Measurements from ENCODE around the gene PAFAH1B2. TPM values are rescaled to one million over a fixed set of nuclear protein-coding genes. Genes with fewer than 3 reads are reported as not detected.
"Not testable (repeated sequence)": the region's sequence is repeated elsewhere in the genome, so short reads cannot be mapped to it uniquely, and the experiment has no call there.

Gene PAFAH1B2
- total RNA-seq, 8 experiments from 2014 or later, result 56.8 to 115 (median 75.8) TPM

GRCh38 chr11:117179048-117179999 is 35.2 kb downstream of the PAFAH1B2 start:
- Histone ChIP-seq H3K27ac (peak overlapping the region; percentile 58 to 65), H3K4me1 (replicated peaks in 1 of 2) (peaks cover 7 to 8% of the 10 kb centered on the region in 2 donors), H3K4me3 (peak overlapping the region; percentile 57 to 98 (median 71))
- in situ Hi-C loops (cut with MboI; ENCODE audit: low pct_unique_long_range_greater_than_20kb in 2 of 9, low sequenced_read_pairs in 9 of 9, unreplicated experiment in 9 of 9), result no loop called here
- ATAC-seq (replicated peaks in 6 of 8), result peak in 7 of 8 experiments; percentile 35 to 58 (median 50)
- WGBS, 10 experiments, result 0 to 9% (median 2%) methylated on average over 1 to 8 of the region's 39 CpGs; no CpG with 5 or more reads in 6 of the 10 experiments

GRCh38 chr11:117180020-117180419 is 35.9 kb downstream of the PAFAH1B2 start:
- peak in 1 of 8 experiments; percentile 2 for ATAC-seq (replicated peaks in 6 of 8)
- H3K27ac ChIP-seq, result no peak overlapping the region
- 0 to 50% (median 27%) methylated on average over 1 to 4 of the region's 4 CpGs; no CpG with 5 or more reads in 3 of the 10 experiments for WGBS, 10 experiments
- peak overlapping the region in 4 of 5 donors; percentile 57 to 98 (median 74) for H3K4me3 ChIP-seq
- H3K4me1 ChIP-seq (replicated peaks in 1 of 2), result peaks cover 7 to 8% of the 10 kb centered on the region in 2 donors
- in situ Hi-C loops (cut with MboI; ENCODE audit: low pct_unique_long_range_greater_than_20kb in 2 of 9, low sequenced_read_pairs in 9 of 9, unreplicated experiment in 9 of 9), result no loop called here

GRCh38 chr11:117180661-117181585 is 36.8 kb downstream of the PAFAH1B2 start:
- Histone ChIP-seq H3K4me3 (no peak overlapping the region), H3K4me1 (replicated peaks in 1 of 2) (peaks cover 7 to 8% of the 10 kb centered on the region in 2 donors), H3K27ac (no peak overlapping the region)
- 25 to 100% (median 57%) methylated on average over 3 to 14 of the region's 22 CpGs; no CpG with 5 or more reads in 2 of the 10 experiments for WGBS, 10 experiments
- in situ Hi-C loops (cut with MboI; ENCODE audit: low pct_unique_long_range_greater_than_20kb in 2 of 9, low sequenced_read_pairs in 9 of 9, unreplicated experiment in 9 of 9), result no loop called here
- ATAC-seq (replicated peaks in 6 of 8), result peak in 3 of 8 experiments; percentile 8 to 42 (median 10)

GRCh38 chr11:117181586-117182550 is 37.8 kb downstream of the PAFAH1B2 start:
- in situ Hi-C loops (cut with MboI; ENCODE audit: low pct_unique_long_range_greater_than_20kb in 2 of 9, low sequenced_read_pairs in 9 of 9, unreplicated experiment in 9 of 9), result no loop called here
- WGBS, 10 experiments, result 68 to 100% (median 89%) methylated on average over 1 to 5 of the region's 22 CpGs; no CpG with 5 or more reads in 3 of the 10 experiments
- Histone ChIP-seq H3K27ac (no peak overlapping the region), H3K4me3 (no peak overlapping the region), H3K4me1 (replicated peaks in 1 of 2) (peaks cover 7 to 8% of the 10 kb centered on the region in 2 donors)
- no peak for ATAC-seq (replicated peaks in 6 of 8)

GRCh38 chr11:117182551-117182935 is 38.5 kb downstream of the PAFAH1B2 start:
- H3K4me1 ChIP-seq (replicated peaks in 1 of 2), result peaks cover 7 to 8% of the 10 kb centered on the region in 2 donors
- no peak for ATAC-seq (replicated peaks in 6 of 8)
- 74 to 100% (median 97%) methylated on average over 1 to 9 of the region's 10 CpGs; no CpG with 5 or more reads in 3 of the 10 experiments for WGBS, 10 experiments
- in situ Hi-C loops (cut with MboI; ENCODE audit: low pct_unique_long_range_greater_than_20kb in 2 of 9, low sequenced_read_pairs in 9 of 9, unreplicated experiment in 9 of 9), result no loop called here
- H3K4me3 ChIP-seq, result no peak overlapping the region
- no peak overlapping the region for H3K27ac ChIP-seq

GRCh38 chr11:117183178-117183577 is 39.1 kb downstream of the PAFAH1B2 start:
- 80 to 96% (median 90%) methylated on average over 1 to 9 of the region's 13 CpGs; no CpG with 5 or more reads in 2 of the 10 experiments for WGBS, 10 experiments
- H3K27ac ChIP-seq; H3K4me3 ChIP-seq; in situ Hi-C loops (cut with MboI; ENCODE audit: low pct_unique_long_range_greater_than_20kb in 2 of 9, low sequenced_read_pairs in 9 of 9, unreplicated experiment in 9 of 9); H3K4me1 ChIP-seq (replicated peaks in 1 of 2); ATAC-seq (replicated peaks in 6 of 8): not testable (repeated sequence)

- ATAC-seq (replicated peaks in 6 of 8), result peak in 1 of 8 experiments; percentile 11
- in situ Hi-C loops (cut with MboI; ENCODE audit: low pct_unique_long_range_greater_than_20kb in 2 of 9, low sequenced_read_pairs in 9 of 9, unreplicated experiment in 9 of 9), result no loop called here
- H3K4me3 ChIP-seq, result no peak overlapping the region
- WGBS, 10 experiments, result 60 to 100% (median 91%) methylated on average over 1 to 5 of the region's 11 CpGs; no CpG with 5 or more reads in 2 of the 10 experiments
- no peak overlapping the region for H3K27ac ChIP-seq
- peaks cover 7 to 8% of the 10 kb centered on the region in 2 donors for H3K4me1 ChIP-seq (replicated peaks in 1 of 2)
Measured at GRCh38 chr11:117183724-117184349, 39.8 kb downstream of the PAFAH1B2 start.

- WGBS, 10 experiments, result 80 to 100% (median 91%) methylated on average over 1 to 4 of the region's 5 CpGs; no CpG with 5 or more reads in 4 of the 10 experiments
- no peak overlapping the region for H3K4me3 ChIP-seq
- no peak for ATAC-seq (replicated peaks in 6 of 8)
- in situ Hi-C loops (cut with MboI; ENCODE audit: low pct_unique_long_range_greater_than_20kb in 2 of 9, low sequenced_read_pairs in 9 of 9, unreplicated experiment in 9 of 9), result no loop called here
- no peak overlapping the region for H3K27ac ChIP-seq
- H3K4me1 ChIP-seq (replicated peaks in 1 of 2), result no peaks in the 10 kb centered on the region
Measured at GRCh38 chr11:117185736-117186430, 41.8 kb downstream of the PAFAH1B2 start.

- no peak for ATAC-seq (replicated peaks in 6 of 8)
- Histone ChIP-seq H3K4me1 (replicated peaks in 1 of 2) (no peaks in the 10 kb centered on the region), H3K27ac (no peak overlapping the region), H3K4me3 (no peak overlapping the region)
- no CpG with 5 or more reads among the region's 4 CpGs for WGBS, 10 experiments
- in situ Hi-C loops (cut with MboI; ENCODE audit: low pct_unique_long_range_greater_than_20kb in 2 of 9, low sequenced_read_pairs in 9 of 9, unreplicated experiment in 9 of 9), result no loop called here
Measured at GRCh38 chr11:117186431-117186761, 42.3 kb downstream of the PAFAH1B2 start.

- WGBS, 10 experiments, result 75 to 92% (median 80%) methylated on average over 1 to 2 of the region's 6 CpGs; no CpG with 5 or more reads in 6 of the 10 experiments
- in situ Hi-C loops (cut with MboI; ENCODE audit: low pct_unique_long_range_greater_than_20kb in 2 of 9, low sequenced_read_pairs in 9 of 9, unreplicated experiment in 9 of 9), result no loop called here
- Histone ChIP-seq H3K27ac (no peak overlapping the region), H3K4me1 (replicated peaks in 1 of 2) (no peaks in the 10 kb centered on the region), H3K4me3 (no peak overlapping the region)
- ATAC-seq (replicated peaks in 6 of 8), result peak in 3 of 8 experiments; percentile 18 to 34 (median 30)
Measured at GRCh38 chr11:117187007-117187406, 42.9 kb downstream of the PAFAH1B2 start.

- no peak for ATAC-seq (replicated peaks in 6 of 8)
- Histone ChIP-seq H3K27ac (no peak overlapping the region), H3K4me1 (replicated peaks in 1 of 2) (no peaks in the 10 kb centered on the region), H3K4me3 (no peak overlapping the region)
- in situ Hi-C loops (cut with MboI; ENCODE audit: low pct_unique_long_range_greater_than_20kb in 2 of 9, low sequenced_read_pairs in 9 of 9, unreplicated experiment in 9 of 9), result no loop called here
- 82 to 100% (median 100%) methylated on average over 1 to 7 of the region's 13 CpGs; no CpG with 5 or more reads in 5 of the 10 experiments for WGBS, 10 experiments
Measured at GRCh38 chr11:117187428-117187798, 43.3 kb downstream of the PAFAH1B2 start.

Measured in motor neuron (in vitro differentiated cells).